Caco-2 (cell line): ENCODE results near the gene KRABD2.

Experiments
- BruUV-seq: library from RNA; stranded (reverse); fragments of 400-500 nt; replicated peaks from 2 replicates; lab custom pipeline; 2021; lab: Mats Ljungman, UMichigan
- CTCF ChIA-PET: fragments of 300-600 bp; sonication (Branson Sonifier 250); formaldehyde crosslinking; loops from one replicate; lab custom pipeline; 2022; ENCODE audit warnings: antibody characterized with exemption; lab: Charles Lee
- POLR2A ChIA-PET: fragments of 300-600 bp; sonication (Branson Sonifier 250); formaldehyde crosslinking; loops from one replicate; lab custom pipeline; 2022; ENCODE audit warnings: antibody characterized with exemption; lab: Charles Lee
- DNase-seq, 2 experiments: peaks; one replicate each; pipeline versions ENCODE4 v3.0.0 to v3.0.0-alpha.2; 2020 to 2022
- H3K27me3 ChIP-seq: replicated peaks from 2 replicates; pipeline ENCODE4 v1.6.0; 2011; ENCODE audit warnings: low read length; ENCODE audit not compliant: control insufficient read depth, insufficient read depth
- H3K36me3 ChIP-seq: 2 replicates; pipeline ENCODE4 v1.5.1; 2011; ENCODE audit warnings: low read length; ENCODE audit not compliant: control insufficient read depth, insufficient read depth
- H3K4me1 ChIP-seq: fragments of 250-450 bp; sonication (Bioruptor Pico); 2 replicates; pipeline ENCODE4 v1.5.1; 2020; ENCODE audit warnings: mild to moderate bottlenecking
- H3K4me3 ChIP-seq: 2 replicates; pipeline ENCODE4 v1.5.1; 2011; ENCODE audit warnings: low read depth, mild to moderate bottlenecking, control low read depth, low read length
- H3K9me3 ChIP-seq: fragments of 250-450 bp; sonication (Bioruptor Pico); 2 replicates; pipeline ENCODE4 v1.5.1; 2020; ENCODE audit warnings: mild to moderate bottlenecking, moderate library complexity
- H3K27ac Mint-ChIP-seq: one replicate; pipeline ENCODE4 v1.8.0; 2022; ENCODE audit warnings: mixed read lengths; ENCODE audit not compliant: unreplicated experiment
- H3K27me3 Mint-ChIP-seq: one replicate; pipeline ENCODE4 v1.8.0; 2022; ENCODE audit warnings: mixed read lengths; ENCODE audit not compliant: insufficient read depth, unreplicated experiment
- H3K36me3 Mint-ChIP-seq: one replicate; pipeline ENCODE4 v1.8.0; 2022; ENCODE audit warnings: mild to moderate bottlenecking, mixed read lengths; ENCODE audit not compliant: insufficient read depth, unreplicated experiment
- H3K4me1 Mint-ChIP-seq: one replicate; pipeline ENCODE4 v1.8.0; 2022; ENCODE audit warnings: low read depth, mixed read lengths; ENCODE audit not compliant: unreplicated experiment
- H3K4me3 Mint-ChIP-seq: one replicate; pipeline ENCODE4 v1.8.0; 2022; ENCODE audit warnings: mild to moderate bottlenecking, moderate library complexity, mixed read lengths; ENCODE audit not compliant: unreplicated experiment
- H3K9me3 Mint-ChIP-seq: one replicate; pipeline ENCODE4 v1.8.0; 2022; ENCODE audit warnings: mixed read lengths; ENCODE audit not compliant: unreplicated experiment
- CTCF ChIP-seq, 2 experiments: fragments of 200-600 bp in 1 of 2; IDR thresholded peaks; 1 replicate in 1 of 2; 2 replicates in 1 of 2; pipeline versions ENCODE4 v1.5.1 to v1.8.0; 2011 to 2022; ENCODE audit warnings: antibody characterized with exemption in 1 of 2, control low read depth in 1 of 2, inconsistent platforms in 1 of 2, low read depth in 1 of 2, low read length in 1 of 2, mild to moderate bottlenecking in 1 of 2, moderate library complexity in 1 of 2; ENCODE audit not compliant: insufficient read depth in 1 of 2, severe bottlenecking in 1 of 2, unreplicated experiment in 1 of 2
- intact Hi-C: fragments of 100-400 bp; cut with micrococcal nuclease; formaldehyde crosslinking; loops from one replicate; pipeline ENCODE4 v1.10.0; 2022; ENCODE audit not compliant: unreplicated experiment

KRABD2 gene

GRCh38 chr17:8384801-8385378 lies 8.4 kb upstream of the KRABD2 start:
- Mint-ChIP-seq H3K27ac (peak overlapping the region; percentile 97), H3K4me3 (peak overlapping the region; percentile 91), H3K9me3 (no peaks in the 10 kb centered on the region), H3K4me1 (no peaks in the 10 kb centered on the region), H3K36me3 (peaks cover 32% of the 10 kb centered on the region), H3K27me3 (no peaks in the 10 kb centered on the region)
- Histone ChIP-seq H3K9me3 (no peaks in the 10 kb centered on the region), H3K36me3 (no peaks in the 10 kb centered on the region; the same call in 1 of the 2 replicates), H3K4me3 (no peak overlapping the region), H3K4me1 (peaks cover 12% of the 10 kb centered on the region), H3K27me3 (no peaks in the 10 kb centered on the region)
- DNase-seq, result peak; percentile 48 to 74
- intact Hi-C loops, result no loop called here
- ChIA-PET POLR2A (interaction anchor here (0.7 kb wide), 1 partner anchor 52 kb away, joined by 3 read pairs; no protein-coding TSS in a partner anchor), CTCF (no interaction called here)
- no TSS peak for BruUV-seq
- TF ChIP-seq CTCF (IDR thresholded peaks at IDR 0.05; ENCODE audit: insufficient read depth in 1 of 2, low read depth in 1 of 2, low read length in 1 of 2, severe bottlenecking in 1 of 2, unreplicated experiment in 1 of 2), result no peak

GRCh38 chr17:8383143-8383822 lies 6.8 kb upstream of the KRABD2 start, which contains the start of gene RPL26:
TSS of gene RPL26 (minus strand) at chr17:8383193. CDS start at chr17:8382310, 883 bp downstream.
- H3K9me3 ChIP-seq, result no peaks in the 10 kb centered on the region
- intact Hi-C loops, result no loop called here
- peak within 1 kb of the TSS; percentile 97 for H3K27ac Mint-ChIP-seq

More at GRCh38 chr17:8383143-8383822, 6.8 kb upstream of the KRABD2 start, which contains the start of gene RPL26:
- Histone ChIP-seq H3K4me1 (peaks cover 12% of the 10 kb centered on the region), H3K36me3 (no peaks in the 10 kb centered on the region; the same call in 1 of the 2 replicates), H3K27me3 (no peaks in the 10 kb centered on the region), H3K4me3 (peak within 1 kb of the TSS; percentile 74)
- peak; percentile 90 to 94 for DNase-seq
- ChIA-PET CTCF (interaction anchor here (0.6 to 1.2 kb wide), 12 partner anchors 8 to 403 kb away, joined by 3 to 13 read pairs (median 4); partner anchors contain the start of genes NDEL1, RNF222 and SLC25A35), POLR2A (interaction anchor here (0.7 to 1.2 kb wide), 8 partner anchors 13 to 248 kb away, joined by 3 to 6 read pairs (median 3); partner anchors contain the start of genes MYH10, NDEL1 and RANGRF)
- H3K9me3 Mint-ChIP-seq, result no peaks in the 10 kb centered on the region
- no TSS peak for BruUV-seq
- no peaks in the 10 kb centered on the region for H3K27me3 Mint-ChIP-seq
- peaks cover 48% of the 10 kb centered on the region for H3K36me3 Mint-ChIP-seq
- peak within 1 kb of the TSS; percentile 91 for H3K4me3 Mint-ChIP-seq
- no peaks in the 10 kb centered on the region for H3K4me1 Mint-ChIP-seq
- peak; percentile 72 to 87 for TF ChIP-seq CTCF (IDR thresholded peaks at IDR 0.05; ENCODE audit: insufficient read depth in 1 of 2, low read depth in 1 of 2, low read length in 1 of 2, severe bottlenecking in 1 of 2, unreplicated experiment in 1 of 2)
